PC-9 (cell line): ENCODE data around the gene DCAF16.

Experiments
- CTCF ChIP-seq: fragments of 200-600 bp; sonication (generic); conservative IDR thresholded peaks from 2 replicates; pipeline ENCODE4 v1.6.1; 2017; ENCODE audit warnings: mixed run types, antibody characterized with exemption, mild to moderate bottlenecking, moderate library complexity
- EZH2 ChIP-seq: fragments of 200-600 bp; sonication (generic); IDR thresholded peaks from 2 replicates; pipeline ENCODE4 v1.8.0; 2017; ENCODE audit warnings: antibody characterized with exemption, low read depth

GRCh38 chr4:17787315-17787714 lies 23.2 kb downstream of the DCAF16 start:
- TF ChIP-seq CTCF (no peak), EZH2 (no peak)
